ENCODE results near the gene MMD2. TPM values are rescaled to one million over a fixed set of nuclear protein-coding genes. Genes with fewer than 3 reads are reported as not detected.

The MMD2 gene
- total RNA-seq, 1 experiment from 2014 or later: not detected

GRCh38 chr7:4945949-4946348 is 13.0 kb downstream of the MMD2 start:
- CTCF ChIA-PET: no interaction called here
- no peaks in the 10 kb centered on the region for H3K36me3 ChIP-seq (ENCODE audit: control insufficient read depth, insufficient read depth, low read length)
- intact Hi-C loops (cut with micrococcal nuclease; ENCODE audit: unreplicated experiment): no loop called here
- no peaks in the 10 kb centered on the region for H3K27me3 ChIP-seq (replicated peaks; ENCODE audit: control insufficient read depth, insufficient read depth, low read length)
- BruUV-seq (replicated peaks): no TSS peak
- no peak for DNase-seq
- no peak overlapping the region for H3K4me3 Mint-ChIP-seq (ENCODE audit: unreplicated experiment)
- H3K4me3 ChIP-seq (ENCODE audit: low read depth, low read length): no peak overlapping the region
- H3K9me3 Mint-ChIP-seq (ENCODE audit: unreplicated experiment): no peaks in the 10 kb centered on the region
- TF ChIP-seq, protein P1, sequence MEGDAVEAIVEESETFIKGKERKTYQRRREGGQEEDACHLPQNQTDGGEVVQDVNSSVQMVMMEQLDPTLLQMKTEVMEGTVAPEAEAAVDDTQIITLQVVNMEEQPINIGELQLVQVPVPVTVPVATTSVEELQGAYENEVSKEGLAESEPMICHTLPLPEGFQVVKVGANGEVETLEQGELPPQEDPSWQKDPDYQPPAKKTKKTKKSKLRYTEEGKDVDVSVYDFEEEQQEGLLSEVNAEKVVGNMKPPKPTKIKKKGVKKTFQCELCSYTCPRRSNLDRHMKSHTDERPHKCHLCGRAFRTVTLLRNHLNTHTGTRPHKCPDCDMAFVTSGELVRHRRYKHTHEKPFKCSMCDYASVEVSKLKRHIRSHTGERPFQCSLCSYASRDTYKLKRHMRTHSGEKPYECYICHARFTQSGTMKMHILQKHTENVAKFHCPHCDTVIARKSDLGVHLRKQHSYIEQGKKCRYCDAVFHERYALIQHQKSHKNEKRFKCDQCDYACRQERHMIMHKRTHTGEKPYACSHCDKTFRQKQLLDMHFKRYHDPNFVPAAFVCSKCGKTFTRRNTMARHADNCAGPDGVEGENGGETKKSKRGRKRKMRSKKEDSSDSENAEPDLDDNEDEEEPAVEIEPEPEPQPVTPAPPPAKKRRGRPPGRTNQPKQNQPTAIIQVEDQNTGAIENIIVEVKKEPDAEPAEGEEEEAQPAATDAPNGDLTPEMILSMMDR (IDR thresholded peaks at IDR 0.05; ENCODE audit: insufficient read depth in 1 of 2, low read depth in 1 of 2, low read length in 1 of 2, severe bottlenecking in 1 of 2, unreplicated experiment in 1 of 2): no peak
- peaks cover 11% of the 10 kb centered on the region for H3K27me3 Mint-ChIP-seq (ENCODE audit: insufficient read depth, unreplicated experiment)
- no peaks in the 10 kb centered on the region for H3K4me1 Mint-ChIP-seq (ENCODE audit: low read depth, unreplicated experiment)
- H3K4me1 ChIP-seq: no peaks in the 10 kb centered on the region
- H3K27ac Mint-ChIP-seq (ENCODE audit: unreplicated experiment): no peak overlapping the region
- POLR2A ChIA-PET: no interaction called here
- H3K36me3 Mint-ChIP-seq (ENCODE audit: insufficient read depth, unreplicated experiment): no peaks in the 10 kb centered on the region
- no peaks in the 10 kb centered on the region for H3K9me3 ChIP-seq

DNA sequence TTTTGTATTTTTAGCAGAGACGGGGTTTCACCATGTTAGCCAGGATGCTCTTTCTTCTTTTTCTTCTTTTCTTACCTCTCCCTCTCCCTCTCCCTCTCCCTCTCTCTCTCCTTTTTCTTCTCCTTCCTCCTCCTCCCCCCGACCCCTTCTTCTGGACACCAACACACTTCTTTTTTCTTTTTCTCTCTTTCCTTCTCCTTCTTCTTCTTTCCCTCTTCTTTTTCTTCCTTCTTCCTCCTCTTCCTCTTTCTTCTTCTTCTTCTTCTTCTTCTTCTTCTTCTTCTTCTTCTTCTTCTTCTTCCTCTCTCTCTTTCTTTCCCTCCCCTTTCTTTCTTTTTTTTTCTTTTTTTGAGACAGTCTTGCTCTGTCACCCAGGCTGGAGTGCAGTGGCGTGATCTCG is 14.0 kb downstream of the MMD2 start:
- peaks cover 8% of the 10 kb centered on the region for H3K27me3 Mint-ChIP-seq (ENCODE audit: insufficient read depth, unreplicated experiment)
- ChIA-PET CTCF (interaction anchor here (0.7 to 0.8 kb wide), 2 partner anchors 29 to 279 kb away, joined by 3 to 5 read pairs; no protein-coding TSS in a partner anchor), POLR2A (interaction anchor here (0.7 kb wide), 1 partner anchor 114 kb away, joined by 15 read pairs; no protein-coding TSS in a partner anchor)
- H3K4me3 ChIP-seq (ENCODE audit: low read depth, low read length): no peak overlapping the region
- no peak for DNase-seq
- H3K36me3 ChIP-seq (ENCODE audit: control insufficient read depth, insufficient read depth, low read length): no peaks in the 10 kb centered on the region
- H3K9me3 Mint-ChIP-seq (ENCODE audit: unreplicated experiment): no peaks in the 10 kb centered on the region
- intact Hi-C loops (cut with micrococcal nuclease; ENCODE audit: unreplicated experiment): no loop called here
- BruUV-seq (replicated peaks): no TSS peak
- H3K4me1 ChIP-seq: no peaks in the 10 kb centered on the region
- H3K36me3 Mint-ChIP-seq (ENCODE audit: insufficient read depth, unreplicated experiment): no peaks in the 10 kb centered on the region
- H3K27me3 ChIP-seq (replicated peaks; ENCODE audit: control insufficient read depth, insufficient read depth, low read length): no peaks in the 10 kb centered on the region
- no peak overlapping the region for H3K4me3 Mint-ChIP-seq (ENCODE audit: unreplicated experiment)
- H3K4me1 Mint-ChIP-seq (ENCODE audit: low read depth, unreplicated experiment): no peaks in the 10 kb centered on the region
- TF ChIP-seq, protein P1 (IDR thresholded peaks at IDR 0.05; ENCODE audit: insufficient read depth in 1 of 2, low read depth in 1 of 2, low read length in 1 of 2, severe bottlenecking in 1 of 2, unreplicated experiment in 1 of 2): no peak
- H3K9me3 ChIP-seq: no peaks in the 10 kb centered on the region
- no peak overlapping the region for H3K27ac Mint-ChIP-seq (ENCODE audit: unreplicated experiment)

DNA sequence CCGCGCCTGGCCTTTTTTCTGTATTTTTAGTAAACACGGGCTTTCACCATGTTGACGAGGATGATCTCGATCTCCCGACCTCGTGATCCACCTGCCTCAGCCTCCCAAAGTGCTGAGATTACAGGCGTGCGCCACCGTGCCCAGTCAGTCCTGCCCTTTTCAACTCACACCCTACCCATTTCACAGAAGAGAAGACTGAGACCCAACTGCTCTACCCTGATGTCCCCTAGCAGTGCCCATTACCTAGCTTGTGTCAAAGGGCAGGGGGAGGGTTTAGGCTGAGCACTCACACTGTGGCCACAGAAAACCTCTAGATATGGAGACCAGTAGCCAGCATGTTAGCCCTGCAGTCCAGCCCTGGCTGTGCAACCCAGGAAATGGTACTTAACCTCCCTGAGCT is 15.7 kb downstream of the MMD2 start:
- H3K4me3 Mint-ChIP-seq (ENCODE audit: unreplicated experiment): no peak overlapping the region
- ChIA-PET POLR2A (no interaction called here), CTCF (interaction anchor here (0.7 kb wide), 1 partner anchor 31 kb away, joined by 3 read pairs; no protein-coding TSS in a partner anchor)
- no peaks in the 10 kb centered on the region for H3K9me3 Mint-ChIP-seq (ENCODE audit: unreplicated experiment)
- Histone ChIP-seq H3K4me3 (ENCODE audit: low read depth, low read length) (no peak overlapping the region), H3K27me3 (replicated peaks; ENCODE audit: control insufficient read depth, insufficient read depth, low read length) (no peaks in the 10 kb centered on the region), H3K4me1 (no peaks in the 10 kb centered on the region), H3K36me3 (ENCODE audit: control insufficient read depth, insufficient read depth, low read length) (no peaks in the 10 kb centered on the region), H3K9me3 (no peaks in the 10 kb centered on the region)
- intact Hi-C loops (cut with micrococcal nuclease; ENCODE audit: unreplicated experiment): no loop called here
- H3K27me3 Mint-ChIP-seq (ENCODE audit: insufficient read depth, unreplicated experiment): peaks cover 8% of the 10 kb centered on the region
- TF ChIP-seq, protein P1 (IDR thresholded peaks at IDR 0.05; ENCODE audit: insufficient read depth in 1 of 2, low read depth in 1 of 2, low read length in 1 of 2, severe bottlenecking in 1 of 2, unreplicated experiment in 1 of 2): no peak
- H3K36me3 Mint-ChIP-seq (ENCODE audit: insufficient read depth, unreplicated experiment): no peaks in the 10 kb centered on the region
- no peak for DNase-seq
- no peaks in the 10 kb centered on the region for H3K4me1 Mint-ChIP-seq (ENCODE audit: low read depth, unreplicated experiment)
- BruUV-seq (replicated peaks): no TSS peak
- no peak overlapping the region for H3K27ac Mint-ChIP-seq (ENCODE audit: unreplicated experiment)

Data from Caco-2 (cell line).